ENCODE measurements around the gene VSIG2.

GRCh38 chr11:124743050-124743449 lies 9.0 kb downstream of the VSIG2 start:
- TF ChIP-seq CTCF (conservative IDR thresholded peaks at IDR 0.05), result no peak
- TF ChIP-seq ZFX (IDR thresholded peaks at IDR 0.05), result no peak
